ENCODE data around the gene ENO3. TPM values are rescaled to one million over a fixed set of nuclear protein-coding genes. Genes with fewer than 3 reads are reported as not detected.

ENO3 gene
- total and polyA plus RNA-seq, 10 of the 15 experiments (the other 5 are each of a cell fraction or from before 2014, with no cell fraction given), result 6.8 to 28.4 (median 17.0) TPM

DNA sequence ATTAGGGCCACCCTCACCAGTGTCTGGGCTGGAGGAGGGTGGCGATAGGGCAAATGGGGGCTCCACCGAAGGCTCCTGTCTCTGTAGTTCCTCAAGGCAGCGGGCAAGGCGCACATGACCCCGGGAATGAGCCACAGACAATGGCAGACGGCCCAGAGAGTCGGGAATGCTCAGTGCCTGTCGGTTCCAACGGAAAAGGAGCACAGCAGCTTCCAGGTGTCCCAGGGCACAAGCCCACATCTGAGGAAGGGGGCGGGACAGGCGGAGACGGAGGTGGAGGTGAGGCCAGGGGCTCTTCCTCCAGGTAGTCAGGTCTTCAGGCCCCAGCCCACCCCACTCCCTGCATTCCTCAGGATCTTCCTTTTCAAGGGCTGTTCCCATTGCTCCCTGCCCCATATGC lies 21.8 kb downstream of the ENO3 start (continued):
- no peak for TF ChIP-seq CUX1 (IDR thresholded peaks at IDR 0.05; ENCODE audit: insufficient replicate concordance, low read depth, low read length)
- TF ChIP-seq RBBP5 (conservative IDR thresholded peaks at IDR 0.05), result no peak
- TF ChIP-seq, protein P1, sequence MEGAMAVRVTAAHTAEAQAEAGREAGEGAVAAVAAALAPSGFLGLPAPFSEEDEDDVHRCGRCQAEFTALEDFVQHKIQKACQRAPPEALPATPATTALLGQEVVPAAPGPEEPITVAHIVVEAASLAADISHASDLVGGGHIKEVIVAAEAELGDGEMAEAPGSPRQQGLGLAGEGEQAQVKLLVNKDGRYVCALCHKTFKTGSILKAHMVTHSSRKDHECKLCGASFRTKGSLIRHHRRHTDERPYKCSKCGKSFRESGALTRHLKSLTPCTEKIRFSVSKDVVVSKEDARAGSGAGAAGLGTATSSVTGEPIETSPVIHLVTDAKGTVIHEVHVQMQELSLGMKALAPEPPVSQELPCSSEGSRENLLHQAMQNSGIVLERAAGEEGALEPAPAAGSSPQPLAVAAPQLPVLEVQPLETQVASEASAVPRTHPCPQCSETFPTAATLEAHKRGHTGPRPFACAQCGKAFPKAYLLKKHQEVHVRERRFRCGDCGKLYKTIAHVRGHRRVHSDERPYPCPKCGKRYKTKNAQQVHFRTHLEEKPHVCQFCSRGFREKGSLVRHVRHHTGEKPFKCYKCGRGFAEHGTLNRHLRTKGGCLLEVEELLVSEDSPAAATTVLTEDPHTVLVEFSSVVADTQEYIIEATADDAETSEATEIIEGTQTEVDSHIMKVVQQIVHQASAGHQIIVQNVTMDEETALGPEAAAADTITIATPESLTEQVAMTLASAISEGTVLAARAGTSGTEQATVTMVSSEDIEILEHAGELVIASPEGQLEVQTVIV (IDR thresholded peaks at IDR 0.05; ENCODE audit: borderline replicate concordance, partially characterized antibody), result no peak
